H1 (cell line): ENCODE data around the gene RFXANK. TPM values are rescaled to one million over a fixed set of nuclear protein-coding genes. Genes with fewer than 3 reads are reported as not detected.
A peak's percentile ranks its signal among the peaks of the same experiment; 100 is the strongest.

Source experiments
- CTCF ChIA-PET: fragments of 300-600 bp; sonication (Branson Sonifier 250); formaldehyde crosslinking; loops from one replicate; lab custom pipeline; 2021; ENCODE audit not compliant: partially characterized antibody; lab: Charles Lee
- POLR2A ChIA-PET: fragments of 300-600 bp; sonication (Branson Sonifier 250); formaldehyde crosslinking; loops from one replicate; lab custom pipeline; 2021; ENCODE audit warnings: inconsistent platforms; ENCODE audit not compliant: partially characterized antibody; lab: Charles Lee
- DNase-seq, 2 experiments: peaks; one replicate each; pipeline versions ENCODE4 v3.0.0 to v3.0.0-alpha.2; 2010 to 2022; ENCODE audit warnings: low spot score in 2 of 2, low read depth in 1 of 2, mixed read lengths in 1 of 2
- FAIRE-seq: peaks from 2 replicates; lab custom pipeline; 2011; peaks lifted over from hg19 to GRCh38; lab: Jason Lieb, UNC
- H2AFZ ChIP-seq: 2 replicates; pipeline ENCODE4 v1.8.1; 2012; ENCODE audit warnings: low read length, inconsistent platforms
- H2AK5ac ChIP-seq: 2 replicates; pipeline ENCODE4 v1.6.1; 2013; ENCODE audit warnings: low read depth, low read length
- H2BK120ac ChIP-seq: replicated peaks from 2 replicates; pipeline ENCODE3; 2013; ENCODE audit warnings: low read depth, low read length, inconsistent platforms
- H2BK12ac ChIP-seq: 2 replicates; pipeline ENCODE4 v1.6.1; 2013; ENCODE audit warnings: low read depth, low read length
- H2BK15ac ChIP-seq: 2 replicates; pipeline ENCODE4 v1.6.1; 2013; ENCODE audit warnings: low read length
- H2BK20ac ChIP-seq: 2 replicates; pipeline ENCODE4 v1.6.1; 2013; ENCODE audit warnings: low read length
- H2BK5ac ChIP-seq: 2 replicates; pipeline ENCODE4 v1.6.1; 2013; ENCODE audit warnings: low read depth, low read length
- H3K14ac ChIP-seq: 2 replicates; pipeline ENCODE4 v1.6.1; 2013; ENCODE audit warnings: inconsistent platforms; ENCODE audit not compliant: insufficient read length
- H3K18ac ChIP-seq: 2 replicates; pipeline ENCODE4 v1.6.1; 2013; ENCODE audit warnings: low read length; ENCODE audit errors: extremely low read depth
- H3K23ac ChIP-seq: 2 replicates; pipeline ENCODE4 v1.6.1; 2013; ENCODE audit warnings: inconsistent platforms; ENCODE audit not compliant: insufficient read length
- H3K23me2 ChIP-seq: 2 replicates; pipeline ENCODE4 v1.6.1; 2013; ENCODE audit warnings: low read depth, low read length
- H3K27ac ChIP-seq: 2 replicates; pipeline ENCODE4 v1.6.1; 2011; ENCODE audit warnings: low read depth, low read length, inconsistent platforms
- H3K27me3 ChIP-seq, 4 experiments: replicated peaks in 1 of 4; 1 replicate in 1 of 4; 2 replicates in 3 of 4; pipeline versions ENCODE4 v1.6.1 to v1.8.1; 2011 to 2013; ENCODE audit warnings: low read length in 3 of 4, mild to moderate bottlenecking in 3 of 4, inconsistent platforms in 2 of 4, mixed read lengths in 2 of 4, moderate library complexity in 1 of 4; ENCODE audit not compliant: control insufficient read depth in 3 of 4, insufficient read depth in 3 of 4; ENCODE audit errors: extremely low read depth in 1 of 4
- H3K36me3 ChIP-seq, 4 experiments: 2 replicates each; pipeline versions ENCODE4 v1.6.1 to v1.8.1; 2011 to 2013; ENCODE audit warnings: mild to moderate bottlenecking in 4 of 4, low read length in 3 of 4, moderate library complexity in 2 of 4, control low read depth in 1 of 4, inconsistent platforms in 1 of 4; ENCODE audit not compliant: insufficient read depth in 4 of 4, control insufficient read depth in 2 of 4
- H3K4ac ChIP-seq: replicated peaks from 2 replicates; pipeline ENCODE3; 2013; ENCODE audit warnings: low read length, low read depth, mixed read lengths, inconsistent platforms; ENCODE audit not compliant: insufficient read length
- H3K4me1 ChIP-seq, 4 experiments: replicated peaks in 1 of 4; 1 replicate in 1 of 4; 2 replicates in 3 of 4; pipeline versions ENCODE4 v1.6.1 to v1.8.1; 2011 to 2013; ENCODE audit warnings: low read length in 3 of 4, inconsistent platforms in 2 of 4, mixed read lengths in 1 of 4; ENCODE audit not compliant: insufficient read depth in 4 of 4, control insufficient read depth in 3 of 4
- H3K4me2 ChIP-seq, 2 experiments: 2 replicates each; pipeline versions ENCODE4 v1.6.1 to v1.8.1; 2011 to 2013; ENCODE audit warnings: low read depth in 2 of 2, low read length in 2 of 2, control low read depth in 1 of 2, inconsistent platforms in 1 of 2, mild to moderate bottlenecking in 1 of 2; ENCODE audit not compliant: insufficient read depth in 1 of 2
- H3K4me3 ChIP-seq, 4 experiments: fragments of 200-600, 300-600 bp in 1 of 4; sonication (generic), shearing (Covaris generic), sonication (Bioruptor Twin) in 1 of 4; 2 replicates each; pipeline versions ENCODE4 v1.5.1 to v1.8.1; 2011 to 2016; ENCODE audit warnings: low read length in 4 of 4, low read depth in 3 of 4, control low read depth in 2 of 4, inconsistent platforms in 2 of 4, mild to moderate bottlenecking in 2 of 4, mixed read lengths in 1 of 4, moderate library complexity in 1 of 4; ENCODE audit not compliant: insufficient read depth in 2 of 4; ENCODE audit errors: extremely low read depth in 1 of 4
- H3K56ac ChIP-seq: replicated peaks from 2 replicates; pipeline ENCODE3; 2013; ENCODE audit warnings: low read depth, mild to moderate bottlenecking, mixed read lengths, low read length, inconsistent platforms; ENCODE audit not compliant: insufficient read length
- H3K79me1 ChIP-seq: 2 replicates; pipeline ENCODE4 v1.6.1; 2013; ENCODE audit warnings: low read depth, low read length, control low read depth
- H3K79me2 ChIP-seq, 2 experiments: 2 replicates each; pipeline versions ENCODE4 v1.6.1 to v1.8.1; 2012 to 2013; ENCODE audit warnings: low read length in 2 of 2, mild to moderate bottlenecking in 2 of 2, inconsistent platforms in 1 of 2; ENCODE audit not compliant: insufficient read depth in 2 of 2, control insufficient read depth in 1 of 2
- H3K9ac ChIP-seq, 4 experiments: replicated peaks in 1 of 4; 1 replicate in 1 of 4; 2 replicates in 3 of 4; pipeline versions ENCODE4 v1.6.1 to v1.8.1; 2011 to 2013; ENCODE audit warnings: low read depth in 3 of 4, low read length in 3 of 4, control low read depth in 2 of 4, mild to moderate bottlenecking in 2 of 4, moderate library complexity in 2 of 4, inconsistent platforms in 1 of 4; ENCODE audit errors: extremely low read depth in 1 of 4
- H3K9me3 ChIP-seq, 2 experiments: 2 replicates each; pipeline versions ENCODE4 v1.6.1 to v1.8.1; 2012 to 2013; ENCODE audit warnings: mild to moderate bottlenecking in 2 of 2, moderate library complexity in 2 of 2, control low read depth in 1 of 2, inconsistent platforms in 1 of 2, low read depth in 1 of 2, low read length in 1 of 2, mixed read lengths in 1 of 2; ENCODE audit not compliant: insufficient read depth in 2 of 2
- H4K20me1 ChIP-seq, 2 experiments: replicated peaks in 1 of 2; 2 replicates each; pipeline versions ENCODE3 to v1.8.1; 2011 to 2013; ENCODE audit warnings: inconsistent platforms in 2 of 2, low read length in 2 of 2, mild to moderate bottlenecking in 1 of 2; ENCODE audit not compliant: insufficient read depth in 2 of 2, control insufficient read depth in 1 of 2
- H4K5ac ChIP-seq: 2 replicates; pipeline ENCODE4 v1.6.1; 2013; ENCODE audit warnings: low read length, low read depth, mixed read lengths, inconsistent platforms; ENCODE audit not compliant: insufficient read length
- H4K8ac ChIP-seq: 2 replicates; pipeline ENCODE4 v1.8.0; 2013; ENCODE audit warnings: mild to moderate bottlenecking, moderate library complexity, low read length, inconsistent platforms; ENCODE audit not compliant: insufficient read depth; ENCODE audit errors: extremely low read depth
- H4K91ac ChIP-seq: replicated peaks from 2 replicates; pipeline ENCODE3; 2013; ENCODE audit warnings: low read length, mixed read lengths, inconsistent platforms; ENCODE audit not compliant: insufficient read length
- BRCA1 ChIP-seq: IDR thresholded peaks from 2 replicates; pipeline ENCODE4 v1.6.1; 2012; ENCODE audit warnings: low read depth, low read length, improper control_type of control experiment
- CBX5 ChIP-seq: fragments of 300-800, 300-1000 bp; sonication (generic); IDR thresholded peaks from 2 replicates; pipeline ENCODE4 v1.7.1; 2016; ENCODE audit warnings: antibody characterized with exemption, low read length, low read depth
- CEBPB ChIP-seq: IDR thresholded peaks from 2 replicates; pipeline ENCODE4 v1.6.1; 2012; ENCODE audit warnings: low read depth, low read length
- CTCF ChIP-seq, 3 experiments: IDR thresholded peaks; 1 replicate in 2 of 3; 2 replicates in 1 of 3; pipeline versions ENCODE4 v1.5.1 to v1.6.1; 2011; ENCODE audit warnings: low read length in 3 of 3, mild to moderate bottlenecking in 3 of 3, inconsistent platforms in 2 of 3, low read depth in 1 of 3, moderate library complexity in 1 of 3; ENCODE audit not compliant: insufficient read depth in 1 of 3; ENCODE audit errors: control extremely low read depth in 1 of 3
- EP300 ChIP-seq, 2 experiments: IDR thresholded peaks; 1 replicate in 1 of 2; 2 replicates in 1 of 2; pipeline ENCODE4 v1.6.1; 2011 to 2012; ENCODE audit warnings: low read depth in 2 of 2, low read length in 2 of 2, mild to moderate bottlenecking in 2 of 2, borderline replicate concordance in 1 of 2, inconsistent platforms in 1 of 2, moderate library complexity in 1 of 2
- FOSL1 ChIP-seq: IDR thresholded peaks from 2 replicates; pipeline ENCODE4 v1.6.1; 2011; ENCODE audit warnings: mild to moderate bottlenecking, low read depth, low read length, moderate library complexity; ENCODE audit not compliant: insufficient read depth
- POLR2A ChIP-seq, 2 experiments: IDR thresholded peaks; 1 replicate in 1 of 2; 2 replicates in 1 of 2; pipeline ENCODE4 v1.6.1; 2011; ENCODE audit warnings: low read depth in 2 of 2, low read length in 2 of 2, mild to moderate bottlenecking in 2 of 2; ENCODE audit errors: control extremely low read depth in 1 of 2
- RFX5 ChIP-seq: IDR thresholded peaks from 2 replicates; pipeline ENCODE4 v1.6.1; 2011; ENCODE audit warnings: low read depth, low read length, improper control_type of control experiment, borderline replicate concordance
- SP1 ChIP-seq: IDR thresholded peaks from 2 replicates; pipeline ENCODE4 v1.6.1; 2011; ENCODE audit warnings: low read depth, low read length
- TAF7 ChIP-seq: optimal IDR thresholded peaks from 2 replicates; pipeline ENCODE3; 2011; ENCODE audit warnings: low read depth, mild to moderate bottlenecking, inconsistent platforms, low read length, moderate library complexity, borderline replicate concordance
- TBP ChIP-seq: IDR thresholded peaks from 2 replicates; pipeline ENCODE4 v1.6.1; 2011; ENCODE audit warnings: low read depth, low read length, improper control_type of control experiment
- ZNF274 ChIP-seq: IDR thresholded peaks from 2 replicates; pipeline ENCODE4 v1.7.0; 2012; ENCODE audit warnings: low read length, borderline replicate concordance; ENCODE audit errors: extremely low read depth
- WGBS, 2 experiments: shearing (Covaris generic) in 1 of 2; methylation state at CpG; one replicate each; pipeline versions ENCODE4 v1.1.6 to v1.1.7; 2013 to 2015; ENCODE audit warnings: low lambda C conversion rate in 2 of 2, mixed read lengths in 2 of 2, inconsistent platforms in 1 of 2, low coverage in 1 of 2, missing lambda C conversion rate in 1 of 2; ENCODE audit not compliant: insufficient replicate concordance in 2 of 2, insufficient coverage in 1 of 2, insufficient read length in 1 of 2; ENCODE audit errors: extremely low coverage in 1 of 2, missing lambda C conversion rate in 1 of 2; 5-methylcytosine and 5-hydroxymethylcytosine counted together
- polyA plus RNA-seq, 7 experiments: library from polyadenylated mRNA; depleted of rRNA in 3 of 7; stranded (reverse) in 5 of 7; unstranded in 2 of 7; fragments of >200 nt in 5 of 7; fragments of 200-250 nt in 2 of 7; gene quantifications; 1 replicate in 5 of 7; 2 replicates in 1 of 7; 4 replicates in 1 of 7; pipeline versions ENCODE4 v1.2.1 to v1.2.3, GENCODE V29; 2011 to 2013; ENCODE audit warnings: missing spikeins in 2 of 7, mixed read lengths in 2 of 7
- total RNA-seq: library from RNA; stranded (reverse); fragmentation: NEBNext Ultra II Directional; extraction: Animal tissue kit (Norgen Biotek cat#: 25700); gene quantifications from 2 replicates; pipeline ENCODE4 v1.2.1, GENCODE V29; 2021

Gene RFXANK
- total and polyA plus RNA-seq, 2 of the 8 experiments (the other 6 are each of a cell fraction or from before 2014, with no cell fraction given): 72.9 to 87.5 TPM

GRCh38 chr19:19240476-19240875 is 48.4 kb downstream of the RFXANK start:
- no peaks in the 10 kb centered on the region for H3K9me3 ChIP-seq
- H3K79me1 ChIP-seq: no peaks in the 10 kb centered on the region
- H4K5ac ChIP-seq: no peak overlapping the region
- no peak overlapping the region for H2BK5ac ChIP-seq
- no peak overlapping the region for H2AFZ ChIP-seq
- H4K8ac ChIP-seq: 0 out of 2 replicates have a peak overlapping the region, but pooled peaks have one; percentile 21
- POLR2A ChIA-PET: interaction anchor here (0.6 to 1.2 kb wide), 2 partner anchors 55 to 189 kb away, joined by 3 to 5 read pairs; no protein-coding TSS in a partner anchor
- H2BK20ac ChIP-seq: no peak overlapping the region
- H2BK12ac ChIP-seq: no peak overlapping the region
- H3K4me1 ChIP-seq: no peaks in the 10 kb centered on the region
- no peak overlapping the region for H4K91ac ChIP-seq
- no peak overlapping the region for H2BK15ac ChIP-seq
- H3K18ac ChIP-seq: no peak overlapping the region
- H3K23ac ChIP-seq: no peak overlapping the region
- H3K56ac ChIP-seq: no peak overlapping the region
- no peak for DNase-seq
- no peak overlapping the region for H2BK120ac ChIP-seq
- no peaks in the 10 kb centered on the region for H3K36me3 ChIP-seq
- H3K79me2 ChIP-seq: no peaks in the 10 kb centered on the region
- H2AK5ac ChIP-seq: 0 out of 2 replicates have a peak overlapping the region, but pooled peaks have one; percentile 53
- no peak for TF ChIP-seq TAF7
- no peak for TF ChIP-seq SP1
- no peak for TF ChIP-seq CBX5
- no peak for TF ChIP-seq EP300 (IDR thresholded peaks at IDR 0.05; ENCODE audit: borderline replicate concordance in 1 of 2, low read depth in 2 of 2, low read length in 2 of 2)
- no peak for TF ChIP-seq BRCA1
- no peak for TF ChIP-seq CEBPB
- no peak for TF ChIP-seq POLR2A (IDR thresholded peaks at IDR 0.05; ENCODE audit: control extremely low read depth in 1 of 2, low read depth in 2 of 2, low read length in 2 of 2)
- TF ChIP-seq RFX5: no peak
- no peak for TF ChIP-seq FOSL1
- TF ChIP-seq TBP: no peak
- no peak for TF ChIP-seq ZNF274
- TF ChIP-seq CTCF (IDR thresholded peaks at IDR 0.05; ENCODE audit: control extremely low read depth in 1 of 3, insufficient read depth in 1 of 3, low read depth in 1 of 3, low read length in 3 of 3): no peak
- TF ChIP-seq, all 59 proteins: peak for 0
- H3K4me3 ChIP-seq: no peak overlapping the region
- FAIRE-seq: no peak
- CTCF ChIA-PET: no interaction called here
- 91% methylated on average over 9 of the region's 9 CpGs; no CpG with 5 or more reads in 1 of the 2 experiments for WGBS, 2 experiments
- H3K4ac ChIP-seq: no peak overlapping the region
- H3K14ac ChIP-seq: no peak overlapping the region
- no peaks in the 10 kb centered on the region for H3K23me2 ChIP-seq
- H3K27me3 ChIP-seq: no peaks in the 10 kb centered on the region; a peak in 2 of 7 replicates
- H3K9ac ChIP-seq: no peak overlapping the region
- H3K4me2 ChIP-seq: no peak overlapping the region
- H3K27ac ChIP-seq: no peak overlapping the region
- H4K20me1 ChIP-seq: no peaks in the 10 kb centered on the region
